ACC112 (cell line): ENCODE results near the gene ZG16B.

Experiments used
- H2AFZ ChIP-seq: fragments of 200-600 bp; sonication (generic); one replicate; pipeline ENCODE4 v1.6.0; 2017; ENCODE audit warnings: antibody characterized with exemption, low read length; ENCODE audit not compliant: unreplicated experiment
- H3K27ac ChIP-seq: fragments of 200-600 bp; sonication (generic); 2 replicates; pipeline ENCODE4 v1.5.1; 2014; ENCODE audit warnings: low read depth, mild to moderate bottlenecking, antibody characterized with exemption, low read length, moderate library complexity
- H3K27me3 ChIP-seq: fragments of 200-600 bp; sonication (generic); 2 replicates; pipeline ENCODE4 v1.6.1; 2014; ENCODE audit warnings: mild to moderate bottlenecking, antibody characterized with exemption, low read length, moderate library complexity, mixed read lengths; ENCODE audit not compliant: insufficient read depth
- H3K36me3 ChIP-seq: fragments of 200-600 bp; sonication (generic); 2 replicates; pipeline ENCODE4 v1.6.1; 2016; ENCODE audit warnings: mild to moderate bottlenecking, antibody characterized with exemption, low read length, moderate library complexity, mixed read lengths; ENCODE audit not compliant: insufficient read depth
- H3K4me1 ChIP-seq: fragments of 200-600 bp; sonication (generic); one replicate; pipeline ENCODE4 v1.6.1; 2016; ENCODE audit warnings: low read length, mixed read lengths; ENCODE audit not compliant: insufficient read depth, unreplicated experiment, control insufficient read depth
- H3K4me3 ChIP-seq: fragments of 200-600 bp; sonication (generic); 2 replicates; pipeline ENCODE4 v1.5.1; 2014; ENCODE audit warnings: mild to moderate bottlenecking, low read depth, low read length
- H3K79me2 ChIP-seq: fragments of 200-600 bp; sonication (generic); one replicate; pipeline ENCODE4 v1.6.0; 2016; ENCODE audit warnings: low read length; ENCODE audit not compliant: control insufficient read depth, unreplicated experiment, insufficient read depth

The ZG16B gene

DNA sequence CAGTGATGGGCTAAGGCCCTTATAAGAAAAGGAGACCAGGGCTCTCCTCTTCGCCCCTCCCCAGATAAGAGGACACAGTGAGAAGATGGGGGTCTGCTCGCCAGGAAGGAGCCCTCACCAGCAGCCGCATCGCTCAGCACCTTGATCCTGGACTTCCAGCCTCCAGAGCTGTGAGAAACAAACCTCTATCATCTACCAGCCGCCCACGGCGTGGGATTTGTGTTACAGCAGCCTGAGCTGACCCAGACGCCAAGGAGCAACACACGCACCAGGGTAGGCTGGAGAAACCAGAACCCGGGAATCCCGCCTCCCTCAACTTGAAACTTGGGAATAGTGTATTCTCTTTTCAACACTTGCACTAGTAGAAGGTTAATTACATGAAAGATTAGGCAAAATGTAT, 4.2 kb upstream of the ZG16B start:
- H3K36me3 ChIP-seq = no peaks in the 10 kb centered on the region
- no peaks in the 10 kb centered on the region for H3K79me2 ChIP-seq
- no peak overlapping the region for H2AFZ ChIP-seq
- no peak overlapping the region for H3K27ac ChIP-seq
- H3K27me3 ChIP-seq = 0 out of 2 replicates have a peak, but pooled peaks cover 7% of the 10 kb centered on the region
- no peak overlapping the region for H3K4me3 ChIP-seq
- H3K4me1 ChIP-seq = peaks cover 7% of the 10 kb centered on the region

DNA sequence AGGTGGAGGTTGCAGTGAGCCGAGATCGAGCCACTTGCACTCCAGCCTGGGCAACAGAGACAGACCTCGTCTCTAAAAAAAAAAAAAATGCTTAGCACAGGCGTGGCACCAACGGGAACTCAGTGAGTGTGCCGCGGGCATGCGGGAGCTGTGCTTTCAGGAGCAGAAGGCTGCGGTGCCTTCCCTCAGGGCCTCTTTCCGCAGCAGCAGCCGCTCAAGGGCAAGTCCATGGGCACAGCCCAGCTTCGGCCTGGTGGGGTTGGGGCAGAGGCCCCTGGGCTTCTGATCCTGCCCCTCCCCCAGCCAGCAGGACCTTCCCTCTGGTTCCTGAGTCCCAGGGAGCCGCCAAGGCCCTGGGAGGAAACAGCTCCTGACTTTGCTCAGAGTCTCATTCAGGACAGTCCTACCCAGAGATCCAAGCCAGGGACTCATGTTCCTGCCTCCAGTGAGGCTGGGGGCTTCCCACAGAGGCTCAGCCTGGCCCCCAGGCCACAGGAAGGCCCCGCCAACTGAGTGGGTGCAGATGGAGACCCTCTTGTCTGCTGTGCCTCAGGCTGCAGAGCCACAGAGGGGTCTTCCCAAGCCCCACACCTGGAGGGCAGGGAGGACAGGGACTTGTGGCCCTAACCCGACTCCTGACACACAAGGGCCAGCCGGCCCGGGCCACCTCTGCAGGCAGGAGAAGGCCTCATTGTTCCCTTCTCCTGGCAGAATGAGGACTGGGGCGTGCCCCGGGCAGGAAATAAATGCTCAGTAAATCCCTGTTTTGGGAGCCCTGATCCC, 3.3 kb upstream of the ZG16B start:
- H3K4me1 ChIP-seq = peaks cover 7% of the 10 kb centered on the region
- H3K27me3 ChIP-seq = 0 out of 2 replicates have a peak, but pooled peaks cover 4% of the 10 kb centered on the region
- H3K79me2 ChIP-seq = no peaks in the 10 kb centered on the region
- no peak overlapping the region for H2AFZ ChIP-seq
- H3K27ac ChIP-seq = no peak overlapping the region
- H3K4me3 ChIP-seq = no peak overlapping the region
- no peaks in the 10 kb centered on the region for H3K36me3 ChIP-seq

DNA sequence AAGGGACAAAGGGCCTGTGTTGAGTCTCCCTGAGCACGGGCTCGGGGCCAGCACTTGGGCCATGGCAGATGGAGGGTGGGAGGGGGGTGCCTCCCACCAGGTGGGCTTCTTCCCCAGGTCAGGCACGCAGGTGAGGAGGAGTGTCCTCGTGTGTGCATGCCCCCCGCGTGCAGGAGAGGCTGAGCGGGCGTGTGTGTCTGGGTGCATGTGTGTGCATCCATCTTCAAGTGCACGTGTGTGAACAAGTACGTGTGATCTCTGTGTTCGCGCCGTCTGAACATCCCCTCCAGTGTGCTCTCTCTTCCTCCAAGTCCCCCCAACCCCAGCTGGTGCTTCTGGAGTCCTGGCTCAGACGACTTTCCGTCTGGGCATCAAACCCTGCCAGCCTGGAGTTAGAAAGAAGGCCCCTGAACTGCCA, 2.7 kb upstream of the ZG16B start:
- no peaks in the 10 kb centered on the region for H3K79me2 ChIP-seq
- peaks cover 7% of the 10 kb centered on the region for H3K4me1 ChIP-seq
- no peak overlapping the region for H2AFZ ChIP-seq
- no peak overlapping the region for H3K27ac ChIP-seq
- H3K27me3 ChIP-seq = no peaks in the 10 kb centered on the region
- no peak overlapping the region for H3K4me3 ChIP-seq
- H3K36me3 ChIP-seq = no peaks in the 10 kb centered on the region

DNA sequence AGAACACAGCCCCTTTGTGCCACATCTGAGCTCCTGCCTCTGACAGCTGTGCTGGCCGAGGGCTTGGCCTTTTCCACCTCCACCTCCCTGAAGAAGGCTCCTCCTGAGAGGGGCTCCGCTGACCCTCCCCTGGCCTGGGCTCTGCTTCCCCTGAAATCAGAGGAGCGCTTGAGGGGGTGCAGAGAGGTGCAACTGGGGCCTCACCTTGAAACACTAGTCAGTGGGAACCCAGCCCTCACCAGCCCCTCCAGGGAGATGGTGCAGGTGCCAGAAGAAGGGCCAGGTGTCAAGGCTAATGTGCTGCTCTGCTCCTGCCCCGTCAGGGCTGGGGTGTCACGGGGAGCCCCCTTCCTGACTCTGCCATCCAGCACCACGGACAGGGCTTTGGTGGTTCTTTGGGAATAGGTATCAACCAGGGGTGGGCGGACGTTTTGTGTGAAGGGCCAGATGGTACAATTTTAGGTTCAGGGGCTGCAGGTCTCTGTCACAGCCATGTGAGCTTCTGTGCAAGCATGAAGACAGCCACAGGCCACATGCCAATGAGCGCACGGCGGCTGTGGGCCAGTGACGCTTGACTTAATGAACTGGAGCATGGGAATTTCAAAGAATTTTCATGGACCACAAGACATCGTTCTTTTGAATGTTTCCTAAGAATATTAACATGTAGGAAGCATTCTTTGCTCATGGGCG, 2.1 kb upstream of the ZG16B start:
- H3K27ac ChIP-seq = no peak overlapping the region
- H3K79me2 ChIP-seq = no peaks in the 10 kb centered on the region
- no peak overlapping the region for H2AFZ ChIP-seq
- no peaks in the 10 kb centered on the region for H3K36me3 ChIP-seq
- H3K27me3 ChIP-seq = no peaks in the 10 kb centered on the region
- H3K4me3 ChIP-seq = no peak overlapping the region
- H3K4me1 ChIP-seq = peaks cover 7% of the 10 kb centered on the region

- Histone ChIP-seq H3K27me3 (no peaks in the 10 kb centered on the region), H3K36me3 (no peaks in the 10 kb centered on the region), H3K4me3 (no peak overlapping the region), H3K4me1 (peaks cover 7% of the 10 kb centered on the region), H3K27ac (no peak overlapping the region), H3K79me2 (no peaks in the 10 kb centered on the region), H2AFZ (no peak overlapping the region)
Measured at GRCh38 chr16:2828521-2828840, 1.6 kb upstream of the ZG16B start.

- Histone ChIP-seq H3K4me1 (peaks cover 7% of the 10 kb centered on the region), H2AFZ (no peak overlapping the region), H3K27me3 (no peaks in the 10 kb centered on the region), H3K27ac (no peak overlapping the region), H3K79me2 (no peaks in the 10 kb centered on the region), H3K4me3 (no peak overlapping the region), H3K36me3 (no peaks in the 10 kb centered on the region)
Measured at GRCh38 chr16:2828876-2829430, 1.1 kb upstream of the ZG16B start.

GRCh38 chr16:2830355-2830695, 222 bp downstream of the ZG16B start:
- Histone ChIP-seq H3K79me2 (no peaks in the 10 kb centered on the region), H3K36me3 (no peaks in the 10 kb centered on the region), H2AFZ (peak overlapping the region; percentile 15), H3K27ac (no peak overlapping the region), H3K27me3 (no peaks in the 10 kb centered on the region), H3K4me1 (peaks cover 10% of the 10 kb centered on the region), H3K4me3 (peak overlapping the region; percentile 49; the same call in 1 of the 2 replicates)

DNA sequence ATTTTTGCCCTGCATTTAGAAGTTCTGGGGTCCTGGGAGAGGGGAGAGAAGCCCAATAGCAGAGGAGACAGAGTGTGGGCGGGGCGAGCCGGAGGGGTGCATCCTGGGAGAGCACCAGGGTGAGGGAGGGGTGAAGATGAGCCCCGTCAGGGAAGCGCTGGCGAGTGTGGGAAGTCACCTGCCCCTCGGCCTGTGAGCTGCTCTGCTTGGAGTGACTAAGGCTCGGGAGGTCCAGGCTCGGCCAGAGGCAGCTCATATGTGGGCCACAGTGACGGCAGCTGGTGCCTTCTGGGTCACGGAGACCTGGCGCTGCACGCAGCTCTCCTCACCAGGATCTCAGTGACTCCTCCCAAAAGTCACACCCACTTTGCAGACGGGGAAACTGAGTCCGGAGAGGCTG, 1.1 kb downstream of the ZG16B start:
- Histone ChIP-seq H2AFZ (no peak overlapping the region), H3K27ac (no peak overlapping the region), H3K79me2 (no peaks in the 10 kb centered on the region), H3K36me3 (no peaks in the 10 kb centered on the region), H3K27me3 (no peaks in the 10 kb centered on the region), H3K4me1 (peaks cover 19% of the 10 kb centered on the region), H3K4me3 (no peak overlapping the region)

DNA sequence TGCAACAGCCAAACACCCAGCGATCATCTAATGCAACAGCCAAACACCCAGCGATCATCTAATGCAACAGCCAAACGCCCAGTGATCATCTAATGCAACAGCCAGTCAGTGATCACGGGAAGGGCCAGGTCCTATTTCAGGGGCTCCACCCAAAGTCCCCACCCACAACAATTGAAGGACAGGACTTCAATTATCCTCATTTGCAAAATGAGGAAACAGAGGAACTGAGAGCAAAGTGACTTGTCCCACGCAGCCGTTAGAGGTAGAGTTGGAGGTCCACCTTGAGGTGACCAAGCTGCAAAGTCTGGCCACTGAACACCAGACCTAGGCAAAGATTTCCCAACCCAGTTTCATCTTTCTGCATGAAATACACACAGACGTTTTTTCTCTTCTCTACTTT, 3.7 kb downstream of the ZG16B start:
- Histone ChIP-seq H2AFZ (no peak overlapping the region), H3K4me1 (peaks cover 20% of the 10 kb centered on the region), H3K4me3 (no peak overlapping the region), H3K36me3 (no peaks in the 10 kb centered on the region), H3K27me3 (no peaks in the 10 kb centered on the region), H3K27ac (no peak overlapping the region), H3K79me2 (no peaks in the 10 kb centered on the region)

- Histone ChIP-seq H3K27ac (no peak overlapping the region), H3K27me3 (no peaks in the 10 kb centered on the region), H3K79me2 (no peaks in the 10 kb centered on the region), H3K4me3 (no peak overlapping the region), H3K4me1 (peaks cover 17% of the 10 kb centered on the region), H3K36me3 (no peaks in the 10 kb centered on the region), H2AFZ (no peak overlapping the region)
Measured at GRCh38 chr16:2834968-2835367, 4.9 kb downstream of the ZG16B start.
